Measurements from ENCODE around the gene DDX1. TPM values are rescaled to one million over a fixed set of nuclear protein-coding genes. Genes with fewer than 3 reads are reported as not detected.

DDX1 gene
- total RNA-seq, 1 donor from 2014 or later = 112 TPM

GRCh38 chr2:15625344-15626036 is 33.8 kb downstream of the DDX1 start:
- no peak for DNase-seq (ENCODE audit: low spot score)
- intact Hi-C loops (cut with DNase I) = no loop called here

- intact Hi-C loops (cut with DNase I) = no loop called here
- DNase-seq (ENCODE audit: low spot score) = no peak
These were observed 34.5 kb downstream of the DDX1 start for GRCh38 chr2:15626126-15626525.

- intact Hi-C loops (cut with DNase I) = no loop called here
- DNase-seq (ENCODE audit: low spot score) = no peak
These were observed 35.3 kb downstream of the DDX1 start for GRCh38 chr2:15626967-15627366.

GRCh38 chr2:15627817-15628684 is 36.4 kb downstream of the DDX1 start:
- no peak for DNase-seq (ENCODE audit: low spot score)
- intact Hi-C loops (cut with DNase I) = no loop called here

DNA sequence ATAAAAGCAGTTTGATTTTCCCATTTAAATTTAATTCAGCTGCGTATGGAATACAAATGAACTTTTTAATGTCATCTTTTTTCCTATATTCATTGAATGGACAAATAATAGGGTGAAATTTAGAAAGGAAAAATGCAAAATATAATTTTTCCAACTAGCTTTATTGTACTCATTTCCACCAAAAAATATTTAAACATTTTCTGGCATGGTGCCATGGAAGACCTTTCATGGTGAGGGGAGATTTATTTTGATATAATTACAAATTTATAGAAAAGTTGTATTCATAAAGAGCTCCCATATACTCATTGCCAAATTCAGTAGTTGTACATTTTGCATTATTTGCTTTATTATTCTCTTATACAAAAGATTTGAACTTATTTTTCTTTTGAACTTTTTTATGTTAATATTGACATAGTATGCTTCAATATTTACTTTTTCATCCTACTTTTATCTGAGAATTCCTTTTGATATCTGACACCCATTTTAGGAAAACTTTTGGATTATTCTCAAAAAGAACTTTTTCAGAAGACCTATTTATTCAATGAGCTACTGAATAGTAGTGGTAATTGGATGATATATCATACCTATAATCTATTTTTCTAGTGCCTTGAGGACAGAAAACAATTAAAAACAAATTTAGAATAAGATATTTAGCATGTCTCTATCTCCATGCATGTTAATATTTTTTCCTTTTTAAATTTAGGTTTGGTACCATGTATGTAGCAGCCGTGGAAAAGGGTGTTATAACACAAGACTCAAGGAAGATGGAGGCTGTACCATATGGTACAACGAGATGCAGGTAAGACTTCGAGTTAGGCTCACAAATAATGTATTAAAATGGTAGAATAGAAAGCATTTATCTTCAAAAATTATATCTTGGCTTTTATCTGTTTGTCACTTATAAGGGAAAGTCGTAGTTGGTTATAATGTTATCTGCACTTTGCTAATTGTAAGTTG is 37.5 kb downstream of the DDX1 start:
- intact Hi-C loops (cut with DNase I) = no loop called here
- no peak for DNase-seq (ENCODE audit: low spot score)

DNA sequence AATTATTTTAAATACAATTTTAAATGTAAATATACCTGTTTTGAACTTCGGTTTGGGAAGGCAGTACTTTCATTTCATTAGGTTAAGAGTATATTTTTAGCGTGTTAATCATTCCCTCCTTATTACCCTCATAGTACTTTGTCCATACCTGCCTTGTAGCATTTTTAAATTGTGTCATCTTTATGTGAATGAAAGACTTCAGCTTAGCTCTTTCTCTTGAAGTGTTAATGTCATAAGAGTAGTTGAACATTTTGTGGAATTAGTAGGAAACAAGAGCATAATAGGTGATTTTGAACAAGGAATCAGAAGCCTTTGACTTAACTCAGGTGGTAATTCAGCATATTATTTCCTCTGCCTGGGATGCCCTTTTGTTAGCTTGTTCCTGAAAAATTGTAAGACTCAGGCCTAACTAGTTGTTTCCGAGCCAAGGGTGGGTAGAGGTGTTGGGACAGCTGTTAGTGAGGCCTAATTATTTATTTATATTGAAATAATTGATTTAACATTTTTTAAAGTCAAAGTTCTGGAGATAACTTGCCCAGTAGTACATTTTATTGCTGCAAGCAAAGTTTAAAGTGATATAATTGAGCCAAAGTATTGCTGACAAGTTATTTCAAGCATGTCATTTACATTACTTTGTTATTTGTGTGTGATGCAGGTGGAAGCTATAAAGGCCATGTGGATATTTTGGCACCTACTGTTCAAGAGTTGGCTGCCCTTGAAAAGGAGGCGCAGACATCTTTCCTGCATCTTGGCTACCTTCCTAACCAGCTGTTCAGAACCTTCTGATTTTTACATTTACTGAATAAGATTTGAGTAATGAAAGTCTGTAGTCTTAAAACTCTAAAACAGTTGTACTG is 38.7 kb downstream of the DDX1 start:
- intact Hi-C loops (cut with DNase I) = no loop called here
- DNase-seq (ENCODE audit: low spot score) = no peak

- DNase-seq (ENCODE audit: low spot score) = no peak
- intact Hi-C loops (cut with DNase I) = no loop called here
These were observed 39.5 kb downstream of the DDX1 start for GRCh38 chr2:15630978-15631719.

GRCh38 chr2:15631883-15632282 is 40.2 kb downstream of the DDX1 start:
- intact Hi-C loops (cut with DNase I) = no loop called here
- DNase-seq (ENCODE audit: low spot score) = no peak

- no peak for DNase-seq (ENCODE audit: low spot score)
- intact Hi-C loops (cut with DNase I) = no loop called here
These were observed 41.6 kb downstream of the DDX1 start for GRCh38 chr2:15633043-15633970.

DNA sequence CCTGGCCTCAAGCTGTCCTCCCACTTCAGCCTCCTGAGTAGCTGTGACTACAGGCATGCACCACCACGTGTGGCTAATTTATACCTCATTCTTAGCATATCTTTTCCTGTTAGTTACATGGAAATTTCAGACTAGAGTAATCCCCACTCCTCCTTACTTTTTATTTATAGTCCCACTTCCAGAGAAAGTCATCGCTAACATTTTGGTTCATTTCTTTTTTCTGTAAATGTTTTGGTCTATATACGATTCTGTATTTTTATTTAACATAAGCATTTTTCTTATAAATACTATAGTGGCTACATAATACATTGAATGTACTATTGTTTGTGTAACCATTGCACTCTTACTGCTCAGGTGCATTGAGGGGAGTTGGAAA is 42.3 kb downstream of the DDX1 start:
- intact Hi-C loops (cut with DNase I) = no loop called here
- DNase-seq (ENCODE audit: low spot score) = no peak

GRCh38 chr2:15634846-15635490 is 43.3 kb downstream of the DDX1 start:
- DNase-seq (ENCODE audit: low spot score) = no peak
- intact Hi-C loops (cut with DNase I) = loop anchor here (5.0 kb wide), 3 partner anchors 97 to 872 kb away; no protein-coding TSS in a partner anchor

DNA sequence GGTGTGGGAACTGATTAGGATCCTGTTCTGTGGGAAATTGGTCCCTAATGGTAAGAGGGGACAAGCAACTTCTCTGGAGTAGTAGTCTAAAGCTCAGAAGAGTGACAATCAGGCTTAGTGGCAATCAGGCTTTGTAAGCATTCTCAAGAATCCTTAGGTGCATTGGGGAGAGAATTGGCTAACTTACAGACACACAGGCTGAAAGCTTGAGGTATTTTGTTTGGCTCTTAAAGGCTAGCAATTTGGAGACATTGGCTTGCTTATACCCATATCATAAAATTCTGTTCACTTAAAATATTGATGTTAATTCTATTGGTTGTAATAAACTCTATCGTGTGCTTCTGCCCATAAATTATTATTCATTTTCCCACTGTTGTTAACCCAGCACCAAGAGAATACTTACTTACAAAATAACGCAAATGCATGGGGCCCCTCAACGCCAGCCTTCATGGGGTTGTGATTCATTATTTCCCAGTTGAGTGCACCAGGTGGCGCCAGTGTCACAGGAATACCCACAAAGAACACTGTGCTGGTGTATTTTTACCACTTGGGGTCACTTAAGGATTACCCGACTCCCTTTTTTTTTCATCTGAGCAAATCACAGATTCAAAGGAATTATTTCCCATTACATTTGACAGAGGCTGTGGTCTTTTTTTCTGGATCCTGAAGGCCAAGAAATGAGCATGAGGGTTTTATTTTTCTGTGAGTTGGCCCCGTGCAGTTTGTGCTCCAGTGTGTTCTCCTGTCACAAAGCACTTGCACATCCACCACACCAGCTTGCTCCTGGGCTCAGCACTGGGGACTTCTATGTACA is 45.5 kb downstream of the DDX1 start:
- intact Hi-C loops (cut with DNase I) = loop anchor here (2.0 to 5.0 kb wide), 4 partner anchors 95 to 972 kb away; no protein-coding TSS in a partner anchor
- no peak for DNase-seq (ENCODE audit: low spot score)

DNA sequence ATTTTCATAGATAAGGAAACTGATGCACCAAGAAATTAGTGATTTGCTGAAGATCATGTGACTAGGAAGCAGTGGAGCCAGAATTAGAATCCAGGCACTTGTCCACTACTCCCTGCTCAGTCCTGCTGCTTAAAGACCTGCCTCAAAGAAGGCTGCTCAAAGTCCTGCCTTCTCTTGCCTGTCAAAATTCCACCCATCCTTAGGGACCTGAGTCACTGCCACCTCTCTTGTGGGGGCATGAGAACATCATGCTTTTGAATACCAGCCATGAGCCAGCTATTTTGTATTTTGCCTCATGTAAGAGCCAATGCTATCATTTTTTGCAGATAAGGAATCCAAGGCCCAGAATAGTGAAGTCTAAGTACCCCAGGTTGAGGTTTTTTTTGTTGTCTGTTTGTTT is 47.1 kb downstream of the DDX1 start:
- no peak for DNase-seq (ENCODE audit: low spot score)
- intact Hi-C loops (cut with DNase I) = loop anchor here (2.0 to 5.0 kb wide), 5 partner anchors 94 to 869 kb away; no protein-coding TSS in a partner anchor

DNA sequence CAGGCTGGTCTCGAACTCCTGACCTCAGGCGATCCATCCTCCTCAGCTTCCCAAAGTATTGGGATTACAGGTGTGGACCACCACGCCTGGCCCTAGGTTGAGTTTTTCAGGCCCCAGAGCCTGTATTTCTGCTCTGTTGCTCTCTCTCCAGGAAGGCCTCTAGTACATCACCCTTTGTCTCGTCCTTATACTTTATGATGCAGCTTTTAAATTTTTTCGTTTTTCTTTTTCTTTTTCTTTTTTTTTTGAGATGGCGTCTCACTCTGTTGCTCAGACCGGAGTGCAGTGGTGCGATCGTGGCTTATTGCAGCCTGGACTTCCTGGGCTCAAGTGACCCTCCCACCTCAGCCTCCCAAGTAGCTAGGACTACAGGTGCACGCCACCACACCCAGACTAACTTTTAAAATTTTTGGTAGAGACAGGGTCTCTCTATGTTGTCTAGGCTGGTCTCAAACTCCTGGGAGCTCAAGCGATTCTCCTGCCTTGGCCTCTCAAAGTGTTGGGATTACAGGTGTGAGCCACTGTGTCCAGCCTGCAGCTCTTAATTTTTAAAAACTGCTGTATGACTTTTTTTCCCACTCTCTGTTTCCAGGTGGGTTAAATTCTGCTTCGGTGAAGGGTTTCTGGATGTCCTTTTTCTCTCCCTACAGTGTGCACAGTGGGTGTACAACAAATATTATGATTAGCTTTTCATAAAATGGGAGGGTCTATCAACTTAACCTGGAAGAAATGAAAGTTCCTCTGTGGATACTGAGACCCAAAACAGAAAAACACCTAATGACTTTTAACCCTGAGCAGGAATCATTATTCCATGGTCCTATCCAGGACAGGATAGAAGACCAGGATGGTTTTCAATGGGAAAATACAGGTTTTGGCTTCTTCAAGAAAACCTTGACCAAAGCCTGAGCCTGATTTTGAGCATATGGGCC is 47.9 kb downstream of the DDX1 start:
- no peak for DNase-seq (ENCODE audit: low spot score)
- intact Hi-C loops (cut with DNase I) = loop anchor here (2.0 to 5.0 kb wide), 6 partner anchors 93 to 868 kb away; no protein-coding TSS in a partner anchor

DNA sequence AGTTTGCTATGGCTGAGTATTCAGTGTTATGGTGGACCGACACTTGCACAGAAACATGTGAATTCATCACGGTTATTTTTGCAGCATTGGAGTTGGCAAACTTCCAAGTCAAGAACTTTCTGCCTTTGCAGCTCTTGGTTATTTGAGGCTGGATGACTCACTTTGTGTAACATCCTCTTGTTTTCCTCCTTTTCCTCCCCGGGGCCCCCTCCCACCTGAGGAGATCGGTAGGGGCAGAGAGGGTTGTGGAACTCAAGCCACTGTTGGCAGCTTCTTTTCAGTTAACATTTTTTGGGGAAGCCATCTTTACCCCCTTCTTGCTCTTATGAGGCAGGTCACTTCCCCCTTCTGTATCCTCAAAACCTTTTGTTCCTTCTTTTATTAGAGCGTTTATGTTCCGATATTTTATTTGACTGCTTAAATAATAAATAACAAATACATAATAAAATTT is 48.6 kb downstream of the DDX1 start:
- DNase-seq (ENCODE audit: low spot score) = no peak
- intact Hi-C loops (cut with DNase I) = loop anchor here (5.0 kb wide), 1 partner anchor 107 kb away; no protein-coding TSS in a partner anchor

All from cardiac septum (tissue), 1 donor.